Muscle layer of colon (tissue), 2 donors: Measurements from ENCODE around the gene TLR6.
"Not testable (repeated sequence)": the region's sequence is repeated elsewhere in the genome, so short reads cannot be mapped to it uniquely, and the experiment has no call there.

ENCODE experiments used
- H3K27ac ChIP-seq: one replicate; pipeline ENCODE4 v1.7.0; 2013; ENCODE audit warnings: low read depth, mild to moderate bottlenecking, low read length, moderate library complexity
- H3K27me3 ChIP-seq, 2 donors: one replicate each; pipeline ENCODE4 v1.7.0; 2013; ENCODE audit warnings: low read length in 2 of 2, mild to moderate bottlenecking in 2 of 2; ENCODE audit not compliant: insufficient read depth in 2 of 2, control insufficient read depth in 1 of 2
- H3K36me3 ChIP-seq: one replicate; pipeline ENCODE4 v1.7.0; 2013; ENCODE audit warnings: mild to moderate bottlenecking, low read length; ENCODE audit not compliant: insufficient read depth
- H3K4me1 ChIP-seq: one replicate; pipeline ENCODE4 v1.7.0; 2013; ENCODE audit warnings: mild to moderate bottlenecking, low read length; ENCODE audit not compliant: insufficient read depth
- H3K4me3 ChIP-seq, 2 donors: one replicate each; pipeline ENCODE4 v1.7.0; 2013; ENCODE audit warnings: low read length in 2 of 2, low read depth in 1 of 2, mild to moderate bottlenecking in 1 of 2, moderate library complexity in 1 of 2
- H3K9ac ChIP-seq: one replicate; pipeline ENCODE4 v1.7.0; 2013; ENCODE audit warnings: low read length
- H3K9me3 ChIP-seq: one replicate; pipeline ENCODE4 v1.7.0; 2013; ENCODE audit warnings: mild to moderate bottlenecking, low read length
- donor health status: abdominal sarcoma.
- donor health status: Adenocarcinoma of cecum.

The TLR6 gene

DNA sequence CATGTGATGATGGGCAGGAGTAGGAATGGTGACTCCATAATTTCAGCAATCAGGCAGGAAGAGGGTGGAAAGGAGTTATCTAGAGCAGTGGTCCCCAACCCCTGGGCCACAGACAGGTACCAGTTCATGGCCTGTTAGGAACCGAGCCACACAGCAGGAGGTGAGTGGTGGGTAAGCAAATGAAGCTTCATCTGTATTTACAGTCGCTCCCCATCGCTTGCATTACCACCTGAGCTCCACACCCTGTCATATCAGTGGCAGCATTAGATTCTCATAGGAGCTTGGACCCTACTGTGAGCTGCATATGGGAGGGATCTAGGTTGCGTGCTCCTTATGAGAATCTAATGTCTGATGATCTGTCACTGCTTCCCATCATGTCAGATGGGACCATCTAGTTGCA, 72.5 kb downstream of the TLR6 start:
- no peak overlapping the region for H3K9ac ChIP-seq
- H3K27me3 ChIP-seq: no peaks in the 10 kb centered on the region
- no peaks in the 10 kb centered on the region for H3K9me3 ChIP-seq
- H3K4me1 ChIP-seq: no peaks in the 10 kb centered on the region
- no peaks in the 10 kb centered on the region for H3K36me3 ChIP-seq
- H3K27ac ChIP-seq: no peak overlapping the region
- no peak overlapping the region for H3K4me3 ChIP-seq

DNA sequence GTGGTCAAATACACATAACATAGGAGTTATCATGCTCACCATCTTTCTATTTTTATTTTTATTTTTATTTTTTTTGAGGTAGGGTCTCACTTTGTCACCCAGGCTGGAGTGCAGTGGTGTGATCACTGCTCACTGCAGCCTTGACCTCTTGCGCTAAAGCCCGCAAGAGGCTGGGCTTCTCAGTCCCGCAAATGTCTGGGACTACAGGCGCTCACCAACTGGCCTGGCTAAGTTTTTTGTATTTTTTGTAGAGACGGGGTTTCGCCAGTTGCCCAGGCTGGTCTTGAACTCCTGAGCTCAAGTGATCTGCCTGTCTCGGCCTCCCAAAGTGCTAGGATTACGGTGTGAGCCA, 73.5 kb downstream of the TLR6 start:
- no peaks in the 10 kb centered on the region for H3K4me1 ChIP-seq

DNA sequence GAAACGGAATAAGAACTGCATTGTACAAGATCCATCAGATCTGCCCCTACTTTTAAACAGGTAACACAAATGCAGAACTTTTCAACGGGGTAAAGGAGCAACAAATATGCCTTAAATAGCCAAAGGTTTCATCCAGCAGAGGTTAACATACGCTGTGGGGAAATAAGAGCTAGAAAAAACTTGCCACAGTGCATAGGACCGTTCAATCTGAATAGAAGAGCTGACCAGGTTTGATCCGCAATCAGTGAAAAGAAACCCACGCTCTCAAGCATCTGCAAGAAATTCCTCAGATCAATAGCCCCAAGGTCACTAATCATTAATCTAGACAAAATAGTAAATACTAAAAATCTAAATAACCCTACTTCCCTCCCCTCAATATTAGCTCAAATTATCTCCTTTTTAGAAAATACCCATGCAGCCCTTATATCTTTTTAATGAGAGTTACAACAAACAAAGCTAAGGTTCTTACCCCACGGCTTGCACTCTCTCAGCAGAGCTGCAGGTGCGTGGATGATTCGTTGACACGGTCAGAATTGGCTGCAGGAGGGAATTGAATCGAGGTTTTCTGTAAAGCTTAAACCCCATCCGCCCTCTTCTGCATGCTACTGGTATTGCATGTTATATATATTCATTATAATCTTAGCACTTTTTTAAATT, 74.0 kb downstream of the TLR6 start, which contains the start of gene TLR10:
TLR10 (minus strand) TSS at position 539 of the 657 bp plus-strand sequence. CDS start 7,400 bp downstream, outside the sequence.
- no peak within 1 kb of the TSS for H3K27ac ChIP-seq

More for the DNA sequence above, 73.5 kb downstream of the TLR6 start:
- no peaks in the 10 kb centered on the region for H3K27me3 ChIP-seq
- no peak overlapping the region for H3K4me3 ChIP-seq
- no peaks in the 10 kb centered on the region for H3K36me3 ChIP-seq
- H3K27ac ChIP-seq: no peak overlapping the region
- no peak overlapping the region for H3K9ac ChIP-seq
- H3K9me3 ChIP-seq: no peaks in the 10 kb centered on the region

DNA sequence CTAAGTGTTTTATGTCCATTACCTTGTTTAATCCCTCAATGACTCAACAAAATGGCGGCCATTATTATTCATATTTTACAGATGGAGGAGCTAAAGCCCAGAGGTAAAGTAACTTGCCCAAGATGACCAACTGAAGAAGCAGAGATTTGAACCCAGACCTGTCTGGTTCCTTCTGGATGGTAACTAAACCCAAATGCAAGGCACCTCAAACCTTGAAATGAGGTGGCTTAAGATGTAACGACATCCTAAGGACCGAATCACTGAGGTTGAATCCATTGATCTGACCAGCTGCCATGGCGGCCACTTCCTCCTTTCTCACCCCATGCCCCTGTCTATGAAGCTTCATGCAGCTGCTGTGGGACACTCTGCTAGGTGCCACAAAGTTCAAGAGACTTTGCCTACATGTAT, 74.8 kb downstream of the TLR6 start:
- Histone ChIP-seq H3K9ac (no peak overlapping the region), H3K4me3 (no peak overlapping the region), H3K27ac (no peak overlapping the region), H3K4me1 (no peaks in the 10 kb centered on the region), H3K36me3 (no peaks in the 10 kb centered on the region), H3K9me3 (no peaks in the 10 kb centered on the region), H3K27me3 (no peaks in the 10 kb centered on the region)

More for the DNA sequence above, 74.0 kb downstream of the TLR6 start, which contains the start of gene TLR10:
- Histone ChIP-seq H3K4me3 (no peak within 1 kb of the TSS), H3K27me3 (no peaks in the 10 kb centered on the region), H3K36me3 (no peaks in the 10 kb centered on the region), H3K4me1 (no peaks in the 10 kb centered on the region), H3K9me3 (no peaks in the 10 kb centered on the region), H3K9ac (no peak within 1 kb of the TSS)

- H3K27ac ChIP-seq: no peak overlapping the region
- no peaks in the 10 kb centered on the region for H3K27me3 ChIP-seq
- no peaks in the 10 kb centered on the region for H3K36me3 ChIP-seq
- no peak overlapping the region for H3K9ac ChIP-seq
- no peaks in the 10 kb centered on the region for H3K9me3 ChIP-seq
- H3K4me3 ChIP-seq: no peak overlapping the region
- H3K4me1 ChIP-seq: no peaks in the 10 kb centered on the region
These were observed 75.7 kb downstream of the TLR6 start for GRCh38 chr4:38780833-38781484.

GRCh38 chr4:38779790-38780189, 76.8 kb downstream of the TLR6 start:
- Histone ChIP-seq H3K4me3 (no peak overlapping the region), H3K27ac (no peak overlapping the region), H3K27me3 (no peaks in the 10 kb centered on the region), H3K4me1 (no peaks in the 10 kb centered on the region), H3K9ac (no peak overlapping the region), H3K9me3 (no peaks in the 10 kb centered on the region), H3K36me3 (no peaks in the 10 kb centered on the region)

DNA sequence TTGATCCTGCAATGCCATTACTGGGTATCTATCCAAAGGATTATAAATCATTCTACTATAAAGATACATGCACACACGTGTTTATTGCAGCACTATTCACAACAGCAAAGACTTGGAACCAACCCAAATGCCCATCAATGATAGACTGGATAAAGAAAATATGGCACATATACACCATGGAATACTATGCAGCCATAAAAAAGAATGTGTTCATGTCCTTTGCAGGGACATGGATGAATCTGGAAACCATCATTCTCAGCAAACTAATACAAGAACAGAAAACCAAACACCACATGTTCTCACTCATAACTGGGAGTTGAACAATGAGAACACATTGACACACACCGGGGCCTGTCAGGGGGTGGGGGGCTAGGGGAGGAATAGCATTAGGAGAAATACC, 78.7 kb downstream of the TLR6 start:
- not testable (repeated sequence) for H3K27ac ChIP-seq, H3K36me3 ChIP-seq, H3K4me3 ChIP-seq, H3K27me3 ChIP-seq, H3K4me1 ChIP-seq, H3K9ac ChIP-seq, H3K9me3 ChIP-seq

DNA sequence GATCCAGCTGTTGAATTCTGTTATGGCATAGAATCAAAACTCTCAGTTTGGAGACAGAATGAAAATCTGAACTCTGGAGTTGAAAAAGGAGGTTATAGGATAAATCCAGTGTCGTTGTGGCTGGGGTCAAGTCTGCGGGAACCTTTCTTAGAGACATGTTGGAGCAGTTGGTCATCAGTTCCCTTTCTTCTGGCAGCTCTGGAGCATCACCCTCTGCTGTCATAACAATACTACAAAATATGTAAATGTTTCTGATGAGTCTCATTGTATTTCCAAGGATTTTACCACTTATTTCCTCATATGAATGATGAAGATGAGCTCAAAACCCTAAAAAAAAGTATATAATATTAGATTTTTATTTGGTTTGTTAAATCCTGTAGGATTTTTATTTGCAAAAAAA, 81.3 kb downstream of the TLR6 start:
- Histone ChIP-seq H3K4me1 (no peaks in the 10 kb centered on the region), H3K9ac (no peak overlapping the region), H3K9me3 (no peaks in the 10 kb centered on the region), H3K27me3 (no peaks in the 10 kb centered on the region), H3K4me3 (no peak overlapping the region), H3K27ac (no peak overlapping the region), H3K36me3 (no peaks in the 10 kb centered on the region)

DNA sequence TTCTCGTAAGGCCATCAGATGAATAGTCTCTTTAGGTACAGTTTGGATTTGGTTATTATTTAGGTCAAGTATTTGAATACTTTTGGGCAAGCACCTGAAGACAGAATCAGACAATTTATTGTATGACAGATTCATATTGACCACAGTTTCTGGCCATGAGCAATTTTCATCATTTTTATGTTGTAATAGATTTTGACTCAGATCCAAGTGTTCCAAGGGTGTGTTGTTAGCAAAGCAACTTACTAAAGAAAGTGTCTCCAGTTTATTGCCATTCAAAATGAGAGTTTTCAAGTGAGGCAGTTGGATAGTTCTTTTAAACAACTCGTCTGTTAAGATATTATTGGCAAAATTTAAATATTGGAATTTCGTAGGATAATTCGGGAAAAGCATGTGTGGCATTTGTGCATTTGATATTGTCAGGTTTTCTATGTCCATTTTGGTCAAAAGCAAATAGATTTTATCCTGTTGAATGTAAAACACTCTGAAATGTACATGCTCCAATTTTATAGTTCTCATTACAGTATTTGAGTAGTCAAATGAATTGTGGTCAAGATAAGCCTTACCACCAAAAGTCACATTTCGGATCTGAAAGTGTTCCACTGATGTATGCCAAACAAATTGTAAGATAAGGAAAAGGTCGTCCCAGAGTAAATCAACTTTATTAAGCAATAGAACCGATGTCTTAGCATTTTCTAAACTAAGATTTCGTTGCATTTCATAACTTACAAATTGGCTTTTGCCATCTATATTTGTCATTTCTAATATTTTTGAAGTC, 82.2 kb downstream of the TLR6 start:
- no peak overlapping the region for H3K27ac ChIP-seq
- no peaks in the 10 kb centered on the region for H3K36me3 ChIP-seq
- no peaks in the 10 kb centered on the region for H3K27me3 ChIP-seq
- H3K9me3 ChIP-seq: no peaks in the 10 kb centered on the region
- H3K9ac ChIP-seq: no peak overlapping the region
- no peaks in the 10 kb centered on the region for H3K4me1 ChIP-seq
- H3K4me3 ChIP-seq: no peak overlapping the region
